Central memory CD8-positive, alpha-beta T cell (primary cell): Measurements from ENCODE around the gene EHBP1.

Source experiments
- ATAC-seq: fragments of 150-1000 bp; cut with Tn5 transposase; replicated peaks from 2 replicates; pipeline ENCODE4 v1.10.0; 2022; ENCODE audit warnings: mild to moderate bottlenecking, moderate FRiP score, moderate number of reproducible peaks; ENCODE audit not compliant: poor library complexity, severe bottlenecking; ENCODE audit errors: extremely low read depth
- DNase-seq, 2 donors: peaks; one replicate each; pipeline ENCODE4 v3.0.0; 2021; ENCODE audit warnings: low spot score in 2 of 2
- H3K27ac Mint-ChIP-seq: one replicate; pipeline ENCODE4 v1.8.0; 2022; ENCODE audit warnings: low read depth, mild to moderate bottlenecking, moderate library complexity, mixed read lengths
- H3K27me3 Mint-ChIP-seq: one replicate; pipeline ENCODE4 v1.8.0; 2022; ENCODE audit warnings: mixed read lengths
- H3K36me3 Mint-ChIP-seq: one replicate; pipeline ENCODE4 v1.8.0; 2022; ENCODE audit warnings: mild to moderate bottlenecking, moderate library complexity, mixed read lengths; ENCODE audit not compliant: insufficient read depth
- H3K4me1 Mint-ChIP-seq: one replicate; pipeline ENCODE4 v1.8.0; 2022; ENCODE audit warnings: mixed read lengths
- H3K4me3 Mint-ChIP-seq: one replicate; pipeline ENCODE4 v1.8.0; 2022; ENCODE audit warnings: mild to moderate bottlenecking, moderate library complexity, mixed read lengths
- H3K9me3 Mint-ChIP-seq: one replicate; pipeline ENCODE4 v1.8.0; 2022; ENCODE audit warnings: mixed read lengths

The EHBP1 gene

GRCh38 chr2:62705007-62705829 lies at the start of gene EHBP1:
EHBP1 (plus strand) TSS chr2:62705713; CDS start chr2:62707192, 1,479 bp downstream.
- Mint-ChIP-seq H3K4me1 (peaks cover 31% of the 10 kb centered on the region), H3K4me3 (peak within 1 kb of the TSS; percentile 84), H3K9me3 (no peaks in the 10 kb centered on the region), H3K27me3 (no peaks in the 10 kb centered on the region), H3K36me3 (peaks cover 10% of the 10 kb centered on the region), H3K27ac (peak within 1 kb of the TSS; percentile 84)
- DNase-seq (peak; percentile 92 to 95), ATAC-seq (peak; percentile 98)

GRCh38 chr2:62657783-62658182 lies 47.7 kb upstream of the EHBP1 start:
- Mint-ChIP-seq H3K27ac (no peak overlapping the region), H3K9me3 (no peaks in the 10 kb centered on the region), H3K36me3 (no peaks in the 10 kb centered on the region), H3K4me3 (no peak overlapping the region), H3K4me1 (no peaks in the 10 kb centered on the region), H3K27me3 (no peaks in the 10 kb centered on the region)
- DNase-seq (no peak), ATAC-seq (no peak)

GRCh38 chr2:62658891-62659290 lies 46.6 kb upstream of the EHBP1 start:
- no peak overlapping the region for H3K4me3 Mint-ChIP-seq
- H3K9me3 Mint-ChIP-seq = no peaks in the 10 kb centered on the region
- no peaks in the 10 kb centered on the region for H3K4me1 Mint-ChIP-seq
- H3K27me3 Mint-ChIP-seq = no peaks in the 10 kb centered on the region
- no peaks in the 10 kb centered on the region for H3K36me3 Mint-ChIP-seq
- ATAC-seq (no peak), DNase-seq (no peak)
- no peak overlapping the region for H3K27ac Mint-ChIP-seq

- Mint-ChIP-seq H3K4me1 (no peaks in the 10 kb centered on the region), H3K9me3 (no peaks in the 10 kb centered on the region), H3K27ac (no peak overlapping the region), H3K27me3 (no peaks in the 10 kb centered on the region), H3K36me3 (no peaks in the 10 kb centered on the region), H3K4me3 (no peak overlapping the region)
- ATAC-seq = no peak
- DNase-seq = no peak
These were observed 45.4 kb upstream of the EHBP1 start for GRCh38 chr2:62660087-62660486.

- no peaks in the 10 kb centered on the region for H3K9me3 Mint-ChIP-seq
- no peaks in the 10 kb centered on the region for H3K36me3 Mint-ChIP-seq
- no peaks in the 10 kb centered on the region for H3K27me3 Mint-ChIP-seq
- ATAC-seq (no peak), DNase-seq (no peak)
- no peak overlapping the region for H3K4me3 Mint-ChIP-seq
- H3K27ac Mint-ChIP-seq = no peak overlapping the region
- no peaks in the 10 kb centered on the region for H3K4me1 Mint-ChIP-seq
These were observed 44.8 kb upstream of the EHBP1 start for GRCh38 chr2:62660582-62661262.

- H3K27me3 Mint-ChIP-seq = no peaks in the 10 kb centered on the region
- no peaks in the 10 kb centered on the region for H3K36me3 Mint-ChIP-seq
- DNase-seq = no peak
- no peak for ATAC-seq
- no peak overlapping the region for H3K4me3 Mint-ChIP-seq
- no peaks in the 10 kb centered on the region for H3K4me1 Mint-ChIP-seq
- no peaks in the 10 kb centered on the region for H3K9me3 Mint-ChIP-seq
- no peak overlapping the region for H3K27ac Mint-ChIP-seq
These were observed 44.3 kb upstream of the EHBP1 start for GRCh38 chr2:62661263-62661635.

GRCh38 chr2:62662131-62662530 lies 43.4 kb upstream of the EHBP1 start:
- H3K4me3 Mint-ChIP-seq = no peak overlapping the region
- H3K27me3 Mint-ChIP-seq = no peaks in the 10 kb centered on the region
- DNase-seq = no peak
- no peak overlapping the region for H3K27ac Mint-ChIP-seq
- no peaks in the 10 kb centered on the region for H3K36me3 Mint-ChIP-seq
- no peaks in the 10 kb centered on the region for H3K9me3 Mint-ChIP-seq
- no peak for ATAC-seq
- H3K4me1 Mint-ChIP-seq = no peaks in the 10 kb centered on the region

- Mint-ChIP-seq H3K27ac (no peak overlapping the region), H3K27me3 (no peaks in the 10 kb centered on the region), H3K4me3 (no peak overlapping the region), H3K4me1 (no peaks in the 10 kb centered on the region), H3K9me3 (no peaks in the 10 kb centered on the region), H3K36me3 (no peaks in the 10 kb centered on the region)
- DNase-seq (no peak), ATAC-seq (no peak)
These were observed 43.0 kb upstream of the EHBP1 start for GRCh38 chr2:62662554-62662953.

- DNase-seq = no peak
- H3K4me1 Mint-ChIP-seq = no peaks in the 10 kb centered on the region
These were observed 42.1 kb upstream of the EHBP1 start for GRCh38 chr2:62663411-62663810.

GRCh38 chr2:62663920-62664795 lies 41.4 kb upstream of the EHBP1 start:
- H3K4me3 Mint-ChIP-seq = no peak overlapping the region
- H3K9me3 Mint-ChIP-seq = no peaks in the 10 kb centered on the region
- ATAC-seq (no peak), DNase-seq (no peak)
- H3K27ac Mint-ChIP-seq = no peak overlapping the region
- H3K27me3 Mint-ChIP-seq = no peaks in the 10 kb centered on the region
- H3K4me1 Mint-ChIP-seq = no peaks in the 10 kb centered on the region
- H3K36me3 Mint-ChIP-seq = no peaks in the 10 kb centered on the region

More at GRCh38 chr2:62663411-62663810, 42.1 kb upstream of the EHBP1 start:
- H3K27ac Mint-ChIP-seq = no peak overlapping the region
- H3K36me3 Mint-ChIP-seq = no peaks in the 10 kb centered on the region
- H3K27me3 Mint-ChIP-seq = no peaks in the 10 kb centered on the region
- ATAC-seq = no peak
- H3K9me3 Mint-ChIP-seq = no peaks in the 10 kb centered on the region
- H3K4me3 Mint-ChIP-seq = no peak overlapping the region

- Mint-ChIP-seq H3K27ac (no peak overlapping the region), H3K4me3 (no peak overlapping the region), H3K27me3 (no peaks in the 10 kb centered on the region), H3K36me3 (no peaks in the 10 kb centered on the region), H3K4me1 (no peaks in the 10 kb centered on the region), H3K9me3 (no peaks in the 10 kb centered on the region)
- ATAC-seq (no peak), DNase-seq (no peak)
These were observed 40.1 kb upstream of the EHBP1 start for GRCh38 chr2:62665446-62665845.

GRCh38 chr2:62669180-62669579 lies 36.3 kb upstream of the EHBP1 start:
- no peaks in the 10 kb centered on the region for H3K36me3 Mint-ChIP-seq
- no peak for DNase-seq
- H3K4me3 Mint-ChIP-seq = no peak overlapping the region
- no peaks in the 10 kb centered on the region for H3K4me1 Mint-ChIP-seq
- no peak for ATAC-seq
- no peaks in the 10 kb centered on the region for H3K9me3 Mint-ChIP-seq
- no peak overlapping the region for H3K27ac Mint-ChIP-seq
- H3K27me3 Mint-ChIP-seq = no peaks in the 10 kb centered on the region
